Keratinocyte (primary cell): ENCODE results near the gene GPC3. TPM values are rescaled to one million over a fixed set of nuclear protein-coding genes. Genes with fewer than 3 reads are reported as not detected.

Experiments used
- DNase-seq: peaks from one replicate; pipeline ENCODE4 v3.0.0-alpha.2; 2011; ENCODE audit warnings: low read depth, missing footprints, low spot score
- FAIRE-seq: peaks from 2 replicates; lab custom pipeline; 2011; peaks lifted over from hg19 to GRCh38; lab: Jason Lieb, UNC
- H2AFZ ChIP-seq: 2 replicates; pipeline ENCODE4 v1.6.0; 2012; ENCODE audit warnings: low read length, control low read depth, inconsistent platforms; ENCODE audit not compliant: control insufficient read depth
- H3K27ac ChIP-seq: 2 replicates; pipeline ENCODE4 v1.5.1; 2011; ENCODE audit warnings: low read length; ENCODE audit not compliant: control insufficient read depth, insufficient read depth
- H3K27me3 ChIP-seq: 3 replicates; pipeline ENCODE4 v1.6.0; 2011; ENCODE audit warnings: low read length; ENCODE audit not compliant: control insufficient read depth, insufficient read depth; ENCODE audit errors: extremely low read depth
- H3K36me3 ChIP-seq, 2 experiments: 2 replicates in 1 of 2; 3 replicates in 1 of 2; pipeline ENCODE4 v1.5.1; 2011; ENCODE audit warnings: low read length in 2 of 2, mild to moderate bottlenecking in 1 of 2; ENCODE audit not compliant: control insufficient read depth in 2 of 2, insufficient read depth in 2 of 2; ENCODE audit errors: extremely low read depth in 1 of 2
- H3K4me1 ChIP-seq: 3 replicates; pipeline ENCODE4 v1.5.1; 2011; ENCODE audit warnings: low read length; ENCODE audit not compliant: control insufficient read depth, insufficient read depth; ENCODE audit errors: extremely low read depth
- H3K4me2 ChIP-seq: 3 replicates; pipeline ENCODE4 v1.6.0; 2011; ENCODE audit warnings: low read depth, low read length; ENCODE audit not compliant: control insufficient read depth, insufficient read depth; ENCODE audit errors: extremely low read depth
- H3K4me3 ChIP-seq, 3 experiments: fragments of 200-600 bp in 1 of 3; sonication (generic) in 1 of 3; 2 replicates in 2 of 3; 3 replicates in 1 of 3; pipeline ENCODE4 v1.5.1; 2011 to 2016; ENCODE audit warnings: low read length in 3 of 3, mild to moderate bottlenecking in 3 of 3, control low read depth in 2 of 3, inconsistent platforms in 1 of 3, low read depth in 1 of 3, mixed read lengths in 1 of 3, mixed run types in 1 of 3, moderate library complexity in 1 of 3; ENCODE audit not compliant: control insufficient read depth in 2 of 3, insufficient read depth in 2 of 3; ENCODE audit errors: extremely low read depth in 1 of 3
- H3K79me2 ChIP-seq: 2 replicates; pipeline ENCODE4 v1.6.0; 2012; ENCODE audit warnings: low read length; ENCODE audit not compliant: control insufficient read depth, insufficient read depth
- H3K9ac ChIP-seq: 3 replicates; pipeline ENCODE4 v1.6.0; 2011; ENCODE audit warnings: low read length; ENCODE audit not compliant: control insufficient read depth, insufficient read depth; ENCODE audit errors: extremely low read depth
- H3K9me1 ChIP-seq: 3 replicates; pipeline ENCODE4 v1.6.0; 2011; ENCODE audit warnings: low read length; ENCODE audit not compliant: control insufficient read depth, insufficient read depth; ENCODE audit errors: extremely low read depth
- H3K9me3 ChIP-seq: 2 replicates; pipeline ENCODE4 v1.5.1; 2012; ENCODE audit warnings: low read depth, low read length; ENCODE audit not compliant: control insufficient read depth
- H4K20me1 ChIP-seq: 3 replicates; pipeline ENCODE4 v1.6.0; 2011; ENCODE audit warnings: low read length; ENCODE audit not compliant: control insufficient read depth, insufficient read depth; ENCODE audit errors: extremely low read depth
- CTCF ChIP-seq, 3 experiments: IDR thresholded peaks in 1 of 3; conservative IDR thresholded peaks in 1 of 3; optimal IDR thresholded peaks in 1 of 3; 2 replicates in 2 of 3; 3 replicates in 1 of 3; pipeline versions ENCODE3 to v1.5.1; 2011; ENCODE audit warnings: low read length in 3 of 3, mild to moderate bottlenecking in 3 of 3, moderate library complexity in 2 of 3, control low read depth in 1 of 3, inconsistent platforms in 1 of 3; ENCODE audit not compliant: insufficient read depth in 2 of 3; ENCODE audit errors: extremely low read depth in 1 of 3
- EZH2 ChIP-seq: IDR thresholded peaks from one replicate; pipeline ENCODE4 v1.6.1; 2012; ENCODE audit warnings: inconsistent platforms, mild to moderate bottlenecking, low read length, moderate library complexity
- dilution Hi-C: fragments of 300-500 bp; cut with MboI; formaldehyde crosslinking; loops from one replicate; pipeline ENCODE4 v1.7.0; 2020; ENCODE audit warnings: low sequenced_read_pairs; ENCODE audit not compliant: extremely low pct_ligation_motif_present
- polyA plus RNA-seq, 5 experiments: library from polyadenylated mRNA; depleted of rRNA in 3 of 5; stranded (reverse) in 3 of 5; stranded (forward) in 1 of 5; unstranded in 1 of 5; fragments of >200 nt; gene quantifications; 1 replicate in 1 of 5; 2 replicates in 3 of 5; 3 replicates in 1 of 5; pipeline versions ENCODE4 v1.2.1 to v1.2.3, GENCODE V29; 2011 to 2012; ENCODE audit warnings: missing spikeins in 2 of 5, low read depth in 1 of 5, low replicate concordance in 1 of 5

The GPC3 gene
- polyA plus RNA-seq, 1 donor (not counting 4 experiments of a cell fraction or from before 2014, with no cell fraction given), result 0.03 TPM

DNA sequence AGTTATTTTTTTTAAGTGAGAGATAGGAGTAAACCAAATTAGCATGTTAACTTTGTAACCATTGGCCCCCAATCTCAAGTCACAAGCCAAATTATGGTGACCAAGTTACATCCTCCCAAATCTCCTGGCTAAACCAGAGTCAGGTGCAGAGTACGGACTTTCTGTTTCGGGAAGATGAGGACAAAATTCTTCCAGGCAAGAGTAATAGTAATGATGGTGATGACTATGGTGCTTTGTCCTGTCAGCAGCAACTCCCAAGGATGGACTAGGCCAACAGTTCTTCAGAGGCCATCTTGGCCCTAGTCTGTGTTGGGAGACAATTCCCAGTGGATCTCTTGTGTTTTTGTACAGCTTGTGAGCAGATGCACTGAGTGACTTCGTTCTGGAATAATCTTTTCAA lies 148.8 kb downstream of the GPC3 start:
- FAIRE-seq, result no peak

GRCh38 chrX:133834771-133835170 lies 150.6 kb downstream of the GPC3 start:
- Histone ChIP-seq H3K27ac (no peak overlapping the region), H3K9ac (no peak overlapping the region), H3K27me3 (no peaks in the 10 kb centered on the region), H3K79me2 (no peaks in the 10 kb centered on the region), H2AFZ (no peak overlapping the region), H3K9me1 (no peaks in the 10 kb centered on the region), H3K36me3 (no peaks in the 10 kb centered on the region), H3K4me2 (no peak overlapping the region), H3K4me3 (no peak overlapping the region), H3K9me3 (no peaks in the 10 kb centered on the region), H3K4me1 (no peaks in the 10 kb centered on the region), H4K20me1 (no peaks in the 10 kb centered on the region)
- FAIRE-seq, result no peak
- DNase-seq, result no peak
- no peak for TF ChIP-seq CTCF (optimal IDR thresholded peaks at IDR 0.05 in 1 of 3, IDR thresholded peaks at IDR 0.05 in 1 of 3, conservative IDR thresholded peaks at IDR 0.05 in 1 of 3; ENCODE audit: extremely low read depth in 1 of 3, insufficient read depth in 2 of 3, low read length in 3 of 3)
- no peak for TF ChIP-seq EZH2
- dilution Hi-C loops, result no loop called here

More for the DNA sequence above, 148.8 kb downstream of the GPC3 start:
- no peaks in the 10 kb centered on the region for H3K4me1 ChIP-seq
- DNase-seq, result no peak
- TF ChIP-seq CTCF (optimal IDR thresholded peaks at IDR 0.05 in 1 of 3, IDR thresholded peaks at IDR 0.05 in 1 of 3, conservative IDR thresholded peaks at IDR 0.05 in 1 of 3; ENCODE audit: extremely low read depth in 1 of 3, insufficient read depth in 2 of 3, low read length in 3 of 3), result no peak
- TF ChIP-seq EZH2, result no peak
- H3K9ac ChIP-seq, result no peak overlapping the region
- H3K4me3 ChIP-seq, result no peak overlapping the region
- no peaks in the 10 kb centered on the region for H3K79me2 ChIP-seq
- H3K9me3 ChIP-seq, result no peaks in the 10 kb centered on the region
- H3K9me1 ChIP-seq, result no peaks in the 10 kb centered on the region
- no peaks in the 10 kb centered on the region for H3K36me3 ChIP-seq
- H2AFZ ChIP-seq, result no peak overlapping the region
- no peak overlapping the region for H3K27ac ChIP-seq
- H3K27me3 ChIP-seq, result no peaks in the 10 kb centered on the region
- no peaks in the 10 kb centered on the region for H4K20me1 ChIP-seq
- no peak overlapping the region for H3K4me2 ChIP-seq
- dilution Hi-C loops, result no loop called here
